K562 (cell line): ENCODE data around the gene DOCK7. TPM values are rescaled to one million over a fixed set of nuclear protein-coding genes. Genes with fewer than 3 reads are reported as not detected.

Experiments used
- BHLHE40 ChIP-seq: IDR thresholded peaks from 2 replicates; pipeline ENCODE4 v1.6.1; 2011; ENCODE audit warnings: low read length, improper control_type of control experiment
- BRD9 ChIP-seq: fragments of 450-650 bp; IDR thresholded peaks from 2 replicates; pipeline ENCODE4 v1.6.1; 2018; ENCODE audit warnings: low read depth; ENCODE audit not compliant: partially characterized antibody
- CBX2 ChIP-seq: fragments of 200-600 bp; sonication (generic); IDR thresholded peaks from one replicate; pipeline ENCODE4 v1.6.1; 2012; ENCODE audit warnings: mild to moderate bottlenecking, low read length, inconsistent platforms; ENCODE audit not compliant: insufficient read depth, poor library complexity, severe bottlenecking
- DDX20 ChIP-seq: fragments of 450-650 bp; IDR thresholded peaks from 2 replicates; pipeline ENCODE4 v1.6.1; 2016; ENCODE audit warnings: missing genetic modification characterization, low read depth, mild to moderate bottlenecking, missing compliant biosample characterization, moderate library complexity
- NONO ChIP-seq, 2 experiments: fragments of 200-400 bp in 1 of 2; fragments of 450-650 bp in 1 of 2; formaldehyde crosslinking in 1 of 2; IDR thresholded peaks; 2 replicates each; pipeline ENCODE4 v1.6.1; 2017; ENCODE audit warnings: low read depth in 2 of 2, mild to moderate bottlenecking in 2 of 2, moderate library complexity in 2 of 2, low read length in 1 of 2
- RFX7 ChIP-seq: fragments of 250-450 bp; sonication (Bioruptor Pico); IDR thresholded peaks from 2 replicates; pipeline ENCODE4 v1.5.1; 2021; ENCODE audit warnings: mild to moderate bottlenecking
- RNF2 ChIP-seq: sonication (generic); IDR thresholded peaks from 2 replicates; pipeline ENCODE4 v1.6.1; 2016
- SMARCA5 ChIP-seq: fragments of 450-650 bp; IDR thresholded peaks from 2 replicates; pipeline ENCODE4 v1.6.1; 2016
- STAT5A ChIP-seq: IDR thresholded peaks from 2 replicates; pipeline ENCODE4 v1.6.1; 2012; ENCODE audit warnings: low read length, inconsistent platforms, borderline replicate concordance
- ZNF197 ChIP-seq: fragments of 200-800 bp; sonication (Bioruptor generic); IDR thresholded peaks from 2 replicates; pipeline ENCODE4 v1.6.1; 2016; ENCODE audit warnings: low read depth, missing genetic modification characterization, missing compliant biosample characterization
- polyA plus RNA-seq, 8 experiments: library from polyadenylated mRNA; depleted of rRNA in 4 of 8; stranded (reverse) in 5 of 8; unstranded in 3 of 8; fragments of >200 nt; fragmentation: Nextera tagmentation in 2 of 8; fragmentation: Illumina TruSeq in 1 of 8; extraction: Ambion mirVana in 2 of 8; extraction: Trizol in 1 of 8; gene quantifications; 2 replicates each; pipeline versions ENCODE4 v1.2.1 to v1.2.3, GENCODE V29; 2011 to 2014; ENCODE audit warnings: inconsistent platforms in 1 of 8, missing spikeins in 1 of 8
- total RNA-seq, 7 experiments: library from RNA; depleted of rRNA in 6 of 7; stranded (reverse); fragments of >200 nt in 6 of 7; fragmentation: Illumina TruSeq in 2 of 7; extraction: Trizol in 2 of 7; gene quantifications; 2 replicates each; pipeline versions ENCODE4 v1.2.1 to v1.2.3, GENCODE V29; 2011 to 2021; ENCODE audit warnings: low replicate concordance in 1 of 7
- TF ChIP-seq, protein P1 (sequence below), 2 experiments: fragments of 450-650 bp; IDR thresholded peaks; 2 replicates each; pipeline ENCODE4 v1.6.1; 2016
- TF ChIP-seq, protein P2 (sequence below): sonication (generic); formaldehyde crosslinking; IDR thresholded peaks from 2 replicates; pipeline ENCODE4 v1.4.0; 2020; ENCODE audit warnings: mild to moderate bottlenecking, missing genetic modification reagents
- TF ChIP-seq, protein P3 (sequence below): sonication (generic); formaldehyde crosslinking; IDR thresholded peaks from 2 replicates; pipeline ENCODE4 v1.8.0; 2023; ENCODE audit warnings: mild to moderate bottlenecking, missing genetic modification reagents
- TF ChIP-seq, protein P4 (sequence below): fragments of 450-650 bp; IDR thresholded peaks from 2 replicates; pipeline ENCODE4 v1.6.1; 2016; ENCODE audit warnings: low read depth, mild to moderate bottlenecking, moderate library complexity
- TF ChIP-seq, protein P5 (sequence below): fragments of 450-650 bp; IDR thresholded peaks from 2 replicates; pipeline ENCODE4 v1.6.1; 2017; ENCODE audit warnings: mild to moderate bottlenecking, moderate library complexity
- TF ChIP-seq, protein P6 (sequence below): fragments of 250-450 bp; sonication (Bioruptor Pico); IDR thresholded peaks from 2 replicates; pipeline ENCODE4 v1.4.0; 2020; ENCODE audit warnings: mild to moderate bottlenecking

The DOCK7 gene
- total and polyA plus RNA-seq, 9 of the 15 experiments (the other 6 are each of a cell fraction or from before 2014, with no cell fraction given) = 4.9 to 35.1 (median 12.6) TPM

DNA sequence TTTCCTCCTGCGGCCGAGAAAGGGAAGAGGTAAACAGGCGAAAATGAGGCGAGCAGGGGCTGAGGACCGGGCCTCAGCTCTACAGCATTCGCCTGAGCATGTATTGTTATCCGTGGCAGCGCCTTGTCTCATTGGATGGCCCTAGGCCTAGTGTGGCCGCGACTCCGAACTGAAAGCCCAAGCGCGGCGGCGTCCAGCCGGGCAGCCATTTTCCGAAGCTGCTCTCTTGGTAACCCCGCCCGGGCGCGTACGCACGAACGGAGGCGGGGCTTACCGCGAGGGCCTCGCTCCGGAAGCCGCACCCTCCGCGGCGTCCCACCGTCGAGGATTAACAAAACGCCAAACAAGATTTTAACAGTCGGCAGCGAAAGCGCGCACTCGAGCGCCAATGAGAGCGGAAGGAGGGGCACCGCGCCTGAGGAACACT, 252.1 kb downstream of the DOCK7 start (continued):
- TF ChIP-seq ZNF197 (CRISPR knock-in tag) (0 out of 2 replicates have a peak, but pooled peaks have one; percentile 5), CBX2 (no peak), SMARCA5 (0 out of 2 replicates have a peak, but pooled peaks have one; percentile 9), STAT5A (peak; percentile 24; the same call in 1 of the 2 replicates), DDX20 (no peak), RFX7 (CRISPR knock-in tag) (no peak), BRD9 (peak; percentile 31), NONO (IDR thresholded peaks at IDR 0.05; ENCODE audit: low read depth in 2 of 2, low read length in 1 of 2) (peak in 1 of 2 experiments; percentile 50; a peak in 1 of 4 replicates), RNF2 (no peak; the same call in 1 of the 2 replicates), BHLHE40 (peak; percentile 44)
- TF ChIP-seq, protein P1, sequence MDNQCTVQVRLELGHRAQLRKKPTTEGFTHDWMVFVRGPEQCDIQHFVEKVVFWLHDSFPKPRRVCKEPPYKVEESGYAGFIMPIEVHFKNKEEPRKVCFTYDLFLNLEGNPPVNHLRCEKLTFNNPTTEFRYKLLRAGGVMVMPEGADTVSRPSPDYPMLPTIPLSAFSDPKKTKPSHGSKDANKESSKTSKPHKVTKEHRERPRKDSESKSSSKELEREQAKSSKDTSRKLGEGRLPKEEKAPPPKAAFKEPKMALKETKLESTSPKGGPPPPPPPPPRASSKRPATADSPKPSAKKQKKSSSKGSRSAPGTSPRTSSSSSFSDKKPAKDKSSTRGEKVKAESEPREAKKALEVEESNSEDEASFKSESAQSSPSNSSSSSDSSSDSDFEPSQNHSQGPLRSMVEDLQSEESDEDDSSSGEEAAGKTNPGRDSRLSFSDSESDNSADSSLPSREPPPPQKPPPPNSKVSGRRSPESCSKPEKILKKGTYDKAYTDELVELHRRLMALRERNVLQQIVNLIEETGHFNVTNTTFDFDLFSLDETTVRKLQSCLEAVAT (IDR thresholded peaks at IDR 0.05) = peak in 1 of 2 experiments; percentile 13; a peak in 1 of 4 replicates
- TF ChIP-seq, protein P2, sequence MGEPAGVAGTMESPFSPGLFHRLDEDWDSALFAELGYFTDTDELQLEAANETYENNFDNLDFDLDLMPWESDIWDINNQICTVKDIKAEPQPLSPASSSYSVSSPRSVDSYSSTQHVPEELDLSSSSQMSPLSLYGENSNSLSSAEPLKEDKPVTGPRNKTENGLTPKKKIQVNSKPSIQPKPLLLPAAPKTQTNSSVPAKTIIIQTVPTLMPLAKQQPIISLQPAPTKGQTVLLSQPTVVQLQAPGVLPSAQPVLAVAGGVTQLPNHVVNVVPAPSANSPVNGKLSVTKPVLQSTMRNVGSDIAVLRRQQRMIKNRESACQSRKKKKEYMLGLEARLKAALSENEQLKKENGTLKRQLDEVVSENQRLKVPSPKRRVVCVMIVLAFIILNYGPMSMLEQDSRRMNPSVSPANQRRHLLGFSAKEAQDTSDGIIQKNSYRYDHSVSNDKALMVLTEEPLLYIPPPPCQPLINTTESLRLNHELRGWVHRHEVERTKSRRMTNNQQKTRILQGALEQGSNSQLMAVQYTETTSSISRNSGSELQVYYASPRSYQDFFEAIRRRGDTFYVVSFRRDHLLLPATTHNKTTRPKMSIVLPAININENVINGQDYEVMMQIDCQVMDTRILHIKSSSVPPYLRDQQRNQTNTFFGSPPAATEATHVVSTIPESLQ (CRISPR knock-in tag) = 0 out of 2 replicates have a peak, but pooled peaks have one; percentile 2
- TF ChIP-seq, protein P3, sequence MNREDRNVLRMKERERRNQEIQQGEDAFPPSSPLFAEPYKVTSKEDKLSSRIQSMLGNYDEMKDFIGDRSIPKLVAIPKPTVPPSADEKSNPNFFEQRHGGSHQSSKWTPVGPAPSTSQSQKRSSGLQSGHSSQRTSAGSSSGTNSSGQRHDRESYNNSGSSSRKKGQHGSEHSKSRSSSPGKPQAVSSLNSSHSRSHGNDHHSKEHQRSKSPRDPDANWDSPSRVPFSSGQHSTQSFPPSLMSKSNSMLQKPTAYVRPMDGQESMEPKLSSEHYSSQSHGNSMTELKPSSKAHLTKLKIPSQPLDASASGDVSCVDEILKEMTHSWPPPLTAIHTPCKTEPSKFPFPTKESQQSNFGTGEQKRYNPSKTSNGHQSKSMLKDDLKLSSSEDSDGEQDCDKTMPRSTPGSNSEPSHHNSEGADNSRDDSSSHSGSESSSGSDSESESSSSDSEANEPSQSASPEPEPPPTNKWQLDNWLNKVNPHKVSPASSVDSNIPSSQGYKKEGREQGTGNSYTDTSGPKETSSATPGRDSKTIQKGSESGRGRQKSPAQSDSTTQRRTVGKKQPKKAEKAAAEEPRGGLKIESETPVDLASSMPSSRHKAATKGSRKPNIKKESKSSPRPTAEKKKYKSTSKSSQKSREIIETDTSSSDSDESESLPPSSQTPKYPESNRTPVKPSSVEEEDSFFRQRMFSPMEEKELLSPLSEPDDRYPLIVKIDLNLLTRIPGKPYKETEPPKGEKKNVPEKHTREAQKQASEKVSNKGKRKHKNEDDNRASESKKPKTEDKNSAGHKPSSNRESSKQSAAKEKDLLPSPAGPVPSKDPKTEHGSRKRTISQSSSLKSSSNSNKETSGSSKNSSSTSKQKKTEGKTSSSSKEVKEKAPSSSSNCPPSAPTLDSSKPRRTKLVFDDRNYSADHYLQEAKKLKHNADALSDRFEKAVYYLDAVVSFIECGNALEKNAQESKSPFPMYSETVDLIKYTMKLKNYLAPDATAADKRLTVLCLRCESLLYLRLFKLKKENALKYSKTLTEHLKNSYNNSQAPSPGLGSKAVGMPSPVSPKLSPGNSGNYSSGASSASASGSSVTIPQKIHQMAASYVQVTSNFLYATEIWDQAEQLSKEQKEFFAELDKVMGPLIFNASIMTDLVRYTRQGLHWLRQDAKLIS (CRISPR knock-in tag) = no peak
- TF ChIP-seq, protein P4, sequence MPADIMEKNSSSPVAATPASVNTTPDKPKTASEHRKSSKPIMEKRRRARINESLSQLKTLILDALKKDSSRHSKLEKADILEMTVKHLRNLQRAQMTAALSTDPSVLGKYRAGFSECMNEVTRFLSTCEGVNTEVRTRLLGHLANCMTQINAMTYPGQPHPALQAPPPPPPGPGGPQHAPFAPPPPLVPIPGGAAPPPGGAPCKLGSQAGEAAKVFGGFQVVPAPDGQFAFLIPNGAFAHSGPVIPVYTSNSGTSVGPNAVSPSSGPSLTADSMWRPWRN = peak; percentile 26; the same call in 1 of the 2 replicates
- TF ChIP-seq, protein P5, sequence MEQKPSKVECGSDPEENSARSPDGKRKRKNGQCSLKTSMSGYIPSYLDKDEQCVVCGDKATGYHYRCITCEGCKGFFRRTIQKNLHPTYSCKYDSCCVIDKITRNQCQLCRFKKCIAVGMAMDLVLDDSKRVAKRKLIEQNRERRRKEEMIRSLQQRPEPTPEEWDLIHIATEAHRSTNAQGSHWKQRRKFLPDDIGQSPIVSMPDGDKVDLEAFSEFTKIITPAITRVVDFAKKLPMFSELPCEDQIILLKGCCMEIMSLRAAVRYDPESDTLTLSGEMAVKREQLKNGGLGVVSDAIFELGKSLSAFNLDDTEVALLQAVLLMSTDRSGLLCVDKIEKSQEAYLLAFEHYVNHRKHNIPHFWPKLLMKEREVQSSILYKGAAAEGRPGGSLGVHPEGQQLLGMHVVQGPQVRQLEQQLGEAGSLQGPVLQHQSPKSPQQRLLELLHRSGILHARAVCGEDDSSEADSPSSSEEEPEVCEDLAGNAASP = no peak
- TF ChIP-seq, protein P6, sequence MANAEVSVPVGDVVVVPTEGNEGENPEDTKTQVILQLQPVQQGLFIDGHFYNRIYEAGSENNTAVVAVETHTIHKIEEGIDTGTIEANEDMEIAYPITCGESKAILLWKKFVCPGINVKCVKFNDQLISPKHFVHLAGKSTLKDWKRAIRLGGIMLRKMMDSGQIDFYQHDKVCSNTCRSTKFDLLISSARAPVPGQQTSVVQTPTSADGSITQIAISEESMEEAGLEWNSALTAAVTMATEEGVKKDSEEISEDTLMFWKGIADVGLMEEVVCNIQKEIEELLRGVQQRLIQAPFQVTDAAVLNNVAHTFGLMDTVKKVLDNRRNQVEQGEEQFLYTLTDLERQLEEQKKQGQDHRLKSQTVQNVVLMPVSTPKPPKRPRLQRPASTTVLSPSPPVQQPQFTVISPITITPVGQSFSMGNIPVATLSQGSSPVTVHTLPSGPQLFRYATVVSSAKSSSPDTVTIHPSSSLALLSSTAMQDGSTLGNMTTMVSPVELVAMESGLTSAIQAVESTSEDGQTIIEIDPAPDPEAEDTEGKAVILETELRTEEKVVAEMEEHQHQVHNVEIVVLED (CRISPR knock-in tag) = peak; percentile 79
